GM21723 (cell line): ENCODE measurements around the gene SKAP2.
"Not testable (repeated sequence)": the region's sequence is repeated elsewhere in the genome, so short reads cannot be mapped to it uniquely, and the experiment has no call there.

Experiments
- ATAC-seq: cut with Tn5 transposase; IDR thresholded peaks from one replicate; pipeline ENCODE4 v1.9.1; 2021; ENCODE audit warnings: mild to moderate bottlenecking, moderate library complexity; ENCODE audit not compliant: unreplicated experiment

SKAP2 gene

DNA sequence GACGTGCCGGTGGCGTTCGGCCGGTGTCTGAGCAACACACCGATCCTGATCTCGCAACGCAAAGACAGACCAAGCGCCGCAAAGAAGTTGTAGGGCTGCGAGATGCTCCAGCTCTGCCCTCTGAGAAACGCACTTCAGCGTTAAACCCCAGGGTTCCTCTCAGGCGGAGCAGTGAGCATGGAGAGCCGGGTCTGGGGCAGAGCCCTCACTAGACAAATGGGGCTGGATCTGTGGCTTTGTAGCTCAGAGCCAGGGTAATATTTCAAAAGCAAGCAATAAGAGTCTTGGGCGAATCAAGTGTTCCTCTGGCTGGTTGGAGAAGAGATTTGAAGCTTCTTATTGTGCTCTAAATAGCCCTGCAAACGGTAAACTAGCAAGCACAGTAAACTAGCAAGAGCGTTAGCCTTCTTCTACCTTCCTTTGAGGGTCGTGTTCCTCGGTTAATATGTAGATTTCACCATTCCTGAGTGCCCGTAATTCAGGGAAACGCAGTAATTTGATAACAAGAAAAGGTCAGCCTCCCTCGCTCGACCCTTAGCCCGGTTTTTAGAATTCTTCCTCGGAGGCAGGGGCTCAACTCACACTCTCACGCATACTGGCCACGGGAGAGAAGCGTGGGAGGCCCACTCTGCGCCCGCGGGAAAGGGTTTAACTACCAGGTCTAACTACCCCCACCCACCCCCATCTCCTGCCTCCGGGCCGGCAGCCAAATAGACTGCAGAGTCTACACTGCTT, 6.7 kb downstream of the SKAP2 start:
- no peak for ATAC-seq

DNA sequence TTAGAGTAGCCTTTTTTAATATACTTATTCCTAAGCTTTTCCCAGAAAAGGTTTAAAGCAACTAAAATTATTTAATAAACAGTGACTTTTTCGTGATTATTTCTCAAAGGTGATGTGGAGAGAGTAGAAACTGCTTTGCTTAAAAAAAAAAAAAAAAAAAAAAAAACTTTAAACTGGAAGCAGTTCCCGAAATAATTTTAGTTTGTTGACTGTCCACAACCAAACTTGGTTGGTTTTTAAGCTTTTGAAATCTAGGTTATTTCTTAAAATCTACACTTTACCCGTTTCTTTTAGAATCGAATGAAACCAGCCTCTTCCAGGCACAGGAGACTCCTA, 7.3 kb downstream of the SKAP2 start:
- ATAC-seq, result no peak

DNA sequence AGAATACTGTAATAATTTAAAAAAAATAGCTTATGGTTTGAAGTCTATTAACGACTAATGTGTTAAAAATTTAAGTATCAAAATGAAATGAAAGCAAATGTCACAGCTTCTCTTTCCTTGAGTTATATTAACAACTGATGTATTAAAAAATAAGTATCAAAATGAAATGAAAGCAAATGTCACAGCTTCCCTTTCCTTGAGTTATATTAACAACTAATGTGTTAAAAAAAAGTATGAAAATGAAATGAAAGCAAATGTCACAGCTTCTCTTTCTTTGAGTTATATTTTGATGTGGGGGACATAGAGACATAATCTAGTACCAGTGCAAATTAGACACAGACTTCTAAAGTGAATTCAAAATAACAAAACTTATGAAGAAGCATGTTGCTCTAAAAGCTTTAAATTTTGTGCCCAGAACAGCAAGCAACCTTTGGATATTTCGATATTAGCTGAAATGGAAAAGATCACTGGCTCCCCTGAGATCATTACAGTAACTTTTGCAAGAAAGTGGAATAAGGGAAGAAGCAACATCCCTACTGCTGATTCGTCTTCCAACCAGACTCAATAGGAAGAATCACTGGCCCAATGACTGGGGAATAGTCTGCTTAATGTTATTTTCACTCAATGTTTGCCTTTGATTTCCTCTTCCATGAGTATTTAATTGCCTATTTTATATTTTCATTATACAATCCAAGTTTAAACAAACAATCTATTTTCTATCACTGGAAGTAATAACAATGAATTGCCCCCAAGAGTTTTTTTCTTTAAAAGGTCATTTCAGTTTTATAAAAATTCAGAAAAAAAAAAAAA, 8.0 kb downstream of the SKAP2 start:
- no peak for ATAC-seq

DNA sequence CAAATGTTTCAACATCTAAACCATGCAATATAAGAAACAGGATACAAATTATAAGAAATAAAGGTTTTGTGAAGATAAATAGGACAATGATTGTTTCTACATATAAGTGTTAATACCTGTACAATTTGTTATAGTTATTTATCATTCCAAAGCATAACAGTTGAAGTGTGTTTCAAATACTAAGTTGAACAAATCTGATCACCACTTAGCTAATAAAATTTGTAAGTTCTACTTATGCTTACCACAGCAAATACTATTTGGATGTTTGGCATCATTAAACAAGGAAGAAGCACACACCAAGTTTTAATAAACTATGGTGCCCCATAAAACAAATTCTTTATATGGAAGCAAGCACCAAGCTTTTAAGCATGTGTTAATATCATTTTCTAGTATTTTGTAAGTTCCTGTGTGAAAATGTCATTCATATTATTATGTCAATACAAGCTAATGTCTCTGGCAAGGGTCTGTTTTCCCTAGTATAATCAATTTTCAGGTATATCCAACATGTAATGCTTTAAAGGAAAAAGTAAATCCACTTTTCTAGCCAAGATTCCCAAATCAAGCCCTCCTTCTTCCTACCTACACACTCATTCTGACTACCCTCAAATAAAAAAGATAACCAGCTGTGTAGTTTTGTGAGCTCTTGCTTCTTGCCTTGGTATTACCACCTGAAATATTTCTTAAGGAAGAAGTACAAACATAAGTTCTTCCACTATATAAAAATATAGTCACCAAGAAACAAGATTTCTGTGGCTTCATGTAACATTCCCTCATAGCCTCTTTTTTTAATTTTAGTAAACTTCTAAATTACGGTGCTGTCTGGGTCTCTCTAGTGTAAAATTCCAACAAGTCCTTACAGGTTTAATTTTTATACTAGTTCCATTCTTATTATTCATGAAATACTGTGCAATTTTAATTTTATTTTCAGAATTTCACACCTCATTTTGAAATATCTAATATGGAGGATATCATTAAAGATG, 9.2 kb downstream of the SKAP2 start:
- no peak for ATAC-seq

DNA sequence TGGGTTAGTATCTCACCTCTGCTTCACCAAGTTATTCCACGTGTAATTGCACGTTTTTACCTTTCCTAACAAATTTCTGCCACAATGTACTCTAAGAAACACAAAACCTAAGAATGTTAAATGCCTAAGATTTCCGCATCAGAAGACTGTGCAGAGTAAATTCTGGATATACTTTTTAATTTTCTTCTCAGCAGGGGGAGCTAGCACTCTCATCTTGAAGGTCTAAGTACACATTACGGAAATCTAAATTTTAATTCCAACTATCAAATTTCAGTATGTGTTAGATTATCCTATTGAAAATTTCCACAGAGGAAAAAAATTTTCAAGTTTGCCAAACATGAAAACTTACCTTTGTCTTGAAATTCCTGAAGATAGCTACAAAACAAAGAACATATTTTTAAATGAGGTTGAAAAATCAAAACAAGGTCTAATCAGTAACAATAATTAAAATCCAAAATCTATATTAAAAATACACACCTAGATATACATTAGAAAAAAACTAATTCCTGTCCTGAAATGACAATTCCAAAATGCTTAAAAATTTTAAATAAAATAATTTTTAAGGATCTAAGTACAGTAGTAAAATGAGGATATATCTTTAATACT, 10.5 kb downstream of the SKAP2 start:
- no peak for ATAC-seq

DNA sequence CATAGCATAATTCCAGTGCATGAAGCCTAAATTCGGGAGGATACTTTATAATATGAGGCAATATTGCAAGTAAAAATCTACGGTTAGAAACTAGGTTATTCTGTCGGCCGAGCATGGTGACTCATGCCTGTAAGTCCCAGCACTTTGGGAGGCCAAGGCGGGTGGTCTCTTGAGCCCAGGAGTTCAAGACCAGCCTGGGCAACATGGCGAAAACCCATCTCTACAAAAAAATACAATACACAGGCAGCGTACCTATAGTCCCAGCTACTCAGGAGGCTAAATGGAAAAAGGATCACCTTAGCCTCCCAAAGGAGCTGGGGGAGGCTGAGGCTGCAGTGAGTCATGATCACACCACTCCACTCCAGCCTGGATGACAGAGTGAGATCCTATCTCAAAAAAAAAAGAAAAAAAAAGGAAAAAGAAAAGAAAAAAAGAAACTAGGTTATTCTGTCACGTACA, 14.2 kb downstream of the SKAP2 start:
- no peak for ATAC-seq

DNA sequence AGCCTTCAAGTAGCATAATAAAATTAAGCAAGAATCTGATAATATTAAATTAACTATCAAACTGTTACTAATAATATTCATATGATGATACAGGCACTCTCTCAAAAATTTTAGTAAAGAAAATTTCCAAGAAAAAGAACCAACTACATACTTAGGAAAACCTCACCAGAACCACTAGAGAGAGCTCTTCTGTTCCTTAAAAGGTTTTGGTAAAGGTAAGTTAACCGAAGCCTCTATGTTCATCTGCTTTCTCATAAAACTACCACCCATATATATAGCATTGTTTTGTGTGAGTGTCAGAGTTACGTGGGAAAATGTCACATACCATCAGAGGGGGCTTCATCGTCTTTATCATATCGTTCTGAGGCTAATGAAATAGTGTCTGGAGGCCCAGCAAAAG, 20.7 kb downstream of the SKAP2 start:
- no peak for ATAC-seq

DNA sequence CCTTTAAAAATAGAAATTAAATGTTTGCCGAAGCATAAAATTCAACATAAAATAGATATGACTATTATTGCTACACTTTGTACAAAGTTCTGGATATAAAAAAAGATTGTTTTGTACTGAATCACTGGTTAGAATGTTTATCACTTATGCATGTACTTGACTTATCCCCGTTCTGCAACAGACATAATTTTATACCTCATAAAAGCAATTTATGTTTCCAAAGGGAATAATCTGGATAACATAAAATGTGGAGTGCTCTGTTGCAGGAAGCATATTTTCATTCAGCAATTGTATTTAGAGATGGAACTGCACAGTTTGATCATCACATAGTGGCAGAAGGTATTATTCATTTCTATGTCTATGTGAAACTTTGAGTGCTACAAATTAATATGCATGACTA, 21.5 kb downstream of the SKAP2 start:
- no peak for ATAC-seq

DNA sequence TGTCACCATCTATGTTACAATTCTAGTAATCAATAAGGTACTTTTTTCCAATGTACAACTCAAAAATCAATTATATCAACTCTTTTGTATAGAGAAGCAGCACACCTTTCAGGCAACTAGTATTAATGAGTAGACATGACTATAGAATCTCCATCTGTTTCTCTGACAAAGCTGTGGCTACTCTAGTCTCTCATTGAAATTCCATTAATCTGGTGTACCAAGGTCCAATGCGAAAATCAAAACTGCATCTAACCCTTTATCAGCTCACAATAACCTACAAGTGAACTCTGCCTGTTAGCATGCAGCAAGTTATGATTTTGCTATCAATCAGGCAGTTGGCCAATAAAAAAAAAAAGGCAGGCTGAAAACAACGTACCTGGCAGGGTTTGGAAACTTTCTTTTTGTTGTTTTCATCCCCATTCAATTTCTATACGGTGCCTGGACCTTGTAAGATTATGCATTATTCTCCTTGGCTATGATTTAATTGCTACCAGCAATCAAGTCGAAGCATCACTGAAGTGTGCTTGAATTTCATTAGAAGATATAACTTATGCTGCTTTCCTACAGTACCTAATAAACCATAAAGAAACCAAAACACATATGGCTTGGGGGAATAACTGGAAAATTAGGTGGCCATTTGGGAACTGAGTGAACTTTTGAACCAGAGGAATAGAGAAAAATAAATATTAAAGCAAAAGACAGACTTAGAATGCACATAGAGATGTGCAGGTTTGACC, 23.2 kb downstream of the SKAP2 start:
- ATAC-seq, result no peak

DNA sequence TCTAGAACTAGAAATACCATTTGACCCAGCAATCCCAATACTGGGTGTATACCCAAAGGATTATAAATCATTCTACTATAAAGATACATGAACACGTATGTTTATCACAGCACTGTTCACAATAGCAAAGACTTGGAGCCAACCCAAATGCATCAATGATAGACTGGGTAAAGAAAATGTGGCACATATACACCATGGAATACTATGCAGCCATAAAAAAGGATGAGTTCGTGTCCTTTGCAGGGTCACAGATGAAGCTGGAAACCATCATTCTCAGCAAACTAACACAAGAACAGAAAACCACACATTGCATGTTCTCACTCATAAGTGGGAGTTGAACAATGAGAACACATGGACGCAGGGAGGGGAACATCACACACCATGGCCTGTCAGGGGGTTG, 27.6 kb downstream of the SKAP2 start:
- ATAC-seq, result not testable (repeated sequence)

DNA sequence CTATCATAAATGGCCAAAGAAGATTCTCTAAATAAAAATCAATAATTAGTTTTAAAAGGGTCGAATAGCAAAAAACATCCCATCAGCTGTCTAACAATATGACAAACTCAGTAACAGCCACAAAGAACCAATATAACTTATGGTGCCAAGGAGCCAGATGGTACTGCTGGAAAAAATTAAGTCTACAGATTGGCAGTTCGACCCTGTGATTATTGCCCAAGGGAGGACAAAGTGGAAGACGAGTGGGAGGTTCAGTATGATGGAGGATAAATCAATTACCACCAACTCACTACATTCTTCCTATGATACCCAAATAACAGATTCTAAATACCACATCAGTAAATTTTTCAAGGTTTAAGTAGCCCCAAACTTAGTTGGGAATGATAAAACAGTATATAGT, 49.0 kb downstream of the SKAP2 start:
- no peak for ATAC-seq

DNA sequence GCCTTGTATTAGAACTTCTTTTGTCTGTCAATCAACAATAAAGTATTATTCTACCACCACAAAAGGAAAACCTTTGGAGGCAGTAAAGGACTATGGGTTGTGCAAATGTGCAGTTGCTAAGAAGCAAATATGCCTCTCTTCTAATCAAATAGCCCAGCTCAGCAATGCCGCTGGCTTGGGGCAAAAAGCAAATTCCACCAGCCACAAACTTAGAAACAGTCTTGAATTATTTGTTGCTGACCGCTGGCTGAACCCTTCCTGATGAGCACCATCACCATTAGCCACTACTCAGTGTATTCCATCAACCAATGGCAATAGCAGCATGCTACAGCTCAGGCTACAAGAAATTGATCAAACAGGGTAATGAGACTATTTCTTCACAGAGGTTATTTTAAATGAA, 51.0 kb downstream of the SKAP2 start:
- ATAC-seq, result no peak

DNA sequence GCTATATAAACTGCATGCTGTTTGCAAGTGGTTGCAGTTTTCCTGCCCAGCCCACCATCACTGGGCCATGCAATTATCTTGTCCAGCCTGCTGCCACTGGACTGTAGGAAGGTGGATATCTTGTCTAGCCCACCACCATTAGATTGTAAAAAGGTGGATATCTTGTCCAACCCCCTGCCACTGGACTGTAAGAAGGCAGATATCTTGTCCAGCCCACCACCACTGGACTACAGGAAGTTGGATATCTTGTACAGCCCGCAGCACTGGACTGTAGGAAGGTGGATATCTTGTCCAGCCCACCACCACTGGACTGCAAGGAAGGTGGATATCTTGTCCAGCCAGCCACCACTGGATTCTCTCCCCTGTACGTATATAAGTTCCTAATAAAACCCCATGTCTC, 69.8 kb downstream of the SKAP2 start:
- ATAC-seq, result no peak

DNA sequence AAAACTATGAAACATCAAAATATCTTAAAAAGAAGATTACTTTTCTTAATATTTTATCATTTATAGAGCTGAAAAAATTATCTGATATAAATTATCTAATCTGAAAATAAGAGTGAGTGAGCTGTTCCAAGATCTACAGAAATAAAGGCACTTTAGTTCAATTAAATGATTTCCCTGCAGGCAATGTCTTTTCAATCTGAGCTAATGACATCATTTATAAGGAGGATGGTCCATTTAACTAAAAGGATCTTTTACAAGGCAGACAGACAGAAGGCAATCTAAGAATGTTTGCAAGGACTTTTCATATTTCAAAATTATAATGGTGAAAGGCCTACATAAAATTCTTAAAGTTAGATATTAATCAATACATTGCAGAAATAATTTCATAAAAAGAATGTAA, 71.8 kb downstream of the SKAP2 start:
- ATAC-seq, result no peak

DNA sequence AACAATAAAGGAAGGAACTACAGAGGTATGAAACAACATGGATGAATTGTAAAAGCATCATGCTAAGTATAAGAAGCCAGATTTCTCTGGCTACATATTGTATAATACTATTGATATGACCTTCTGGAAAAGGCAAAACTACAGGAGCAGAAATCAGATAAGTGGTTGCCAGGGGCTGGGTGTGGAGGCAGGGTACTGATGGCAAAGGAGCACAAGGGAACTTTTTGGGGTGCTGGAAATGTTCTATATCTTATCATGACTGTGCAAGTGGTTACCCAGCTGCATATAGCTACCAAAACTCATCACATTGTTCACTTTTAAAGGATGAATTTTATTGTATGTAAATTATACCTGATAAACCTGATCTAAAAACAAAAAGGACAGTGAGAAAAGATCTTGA, 72.4 kb downstream of the SKAP2 start:
- no peak for ATAC-seq

DNA sequence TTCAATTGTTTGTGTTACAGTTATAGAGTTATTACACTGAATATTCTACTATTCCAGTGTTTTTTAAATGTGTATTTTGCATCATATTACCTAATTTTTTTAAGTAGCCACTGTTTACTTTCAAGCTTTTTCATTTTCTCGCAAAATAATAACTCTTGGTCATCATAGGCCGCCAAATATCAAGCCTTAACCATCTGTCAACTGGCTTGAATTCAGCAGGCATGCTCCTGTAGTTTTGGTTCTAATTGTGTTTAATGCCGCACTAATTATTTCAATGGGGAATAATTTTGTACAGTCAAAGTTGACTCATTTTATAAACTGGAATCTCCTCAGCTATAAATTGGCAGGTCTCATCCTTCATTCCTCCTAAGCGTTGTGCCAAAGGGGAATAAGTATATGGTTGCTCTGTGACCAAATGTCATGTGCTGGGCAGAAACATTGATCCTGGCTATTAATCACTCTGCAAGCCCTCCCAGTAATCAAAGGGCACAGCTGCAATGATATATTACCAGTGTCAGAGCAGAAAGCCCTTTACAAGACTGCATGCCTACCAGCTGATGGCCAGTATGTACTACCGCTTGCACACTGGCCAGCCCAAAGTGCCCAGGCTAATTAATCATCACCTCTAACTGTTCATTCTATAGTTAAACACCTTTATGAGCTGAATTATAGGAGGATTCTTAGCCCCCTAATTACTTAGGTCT, 74.8 kb downstream of the SKAP2 start:
- no peak for ATAC-seq

DNA sequence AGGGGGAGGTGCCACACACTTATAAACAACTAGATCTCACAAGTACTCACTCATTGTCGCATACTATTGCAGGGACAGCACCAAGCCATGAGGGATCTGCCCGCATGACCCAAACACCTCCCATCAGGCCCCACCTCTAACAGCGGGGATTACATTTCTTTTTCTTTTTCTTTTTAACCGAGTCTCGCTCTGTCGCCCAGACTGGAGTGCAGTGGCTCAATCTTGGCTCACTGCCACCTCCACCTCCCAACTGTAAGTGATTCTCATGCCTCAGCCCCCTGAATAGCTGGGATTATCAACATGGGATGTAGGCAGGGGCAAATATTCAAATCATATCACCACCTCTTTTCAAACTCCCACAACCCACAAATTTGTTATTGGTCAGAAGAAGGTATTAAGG, 76.7 kb downstream of the SKAP2 start:
- no peak for ATAC-seq

DNA sequence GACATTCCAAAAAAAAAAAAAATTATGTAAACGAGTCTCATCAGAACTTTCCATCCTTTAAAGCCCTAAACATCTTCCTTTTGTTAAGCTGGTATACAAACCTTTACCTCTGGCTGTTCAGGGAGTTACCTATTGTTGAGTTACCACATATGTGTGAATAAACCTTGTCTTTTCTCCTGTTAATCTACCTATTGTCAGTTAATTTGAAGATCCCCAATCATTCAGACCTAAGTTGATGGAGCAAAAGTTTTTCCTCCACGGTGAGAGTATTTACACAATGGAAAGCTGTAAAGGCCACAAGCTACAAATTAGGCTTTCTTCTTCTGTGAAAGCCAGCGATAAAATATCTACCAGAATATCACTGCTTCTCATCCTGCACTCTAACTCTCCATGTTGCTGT, 80.3 kb downstream of the SKAP2 start:
- no peak for ATAC-seq

DNA sequence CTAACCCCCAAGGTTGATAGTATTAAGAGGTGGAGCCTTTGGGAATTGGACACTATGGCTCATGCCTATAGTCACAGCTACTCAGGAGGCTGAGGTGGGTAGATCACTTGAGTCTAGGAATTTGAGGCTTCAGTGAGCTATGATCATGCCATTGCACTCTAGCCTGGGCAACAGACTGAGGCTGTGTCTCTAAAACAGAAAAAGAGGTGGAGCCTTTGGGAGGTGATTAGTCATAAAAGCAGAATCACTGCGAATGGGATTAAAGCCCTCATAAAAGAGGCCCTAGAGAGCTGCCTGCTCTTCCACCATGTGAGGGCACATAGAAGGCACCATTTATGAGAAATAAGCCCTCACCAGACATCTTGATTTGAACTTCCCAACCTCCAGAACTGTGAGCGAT, 81.9 kb downstream of the SKAP2 start:
- ATAC-seq, result no peak
